ENCODE measurements around the gene CORO7.
"Not testable (repeated sequence)": the region's sequence is repeated elsewhere in the genome, so short reads cannot be mapped to it uniquely, and the experiment has no call there.

Gene CORO7

GRCh38 chr16:4399001-4399730, 17.2 kb downstream of the CORO7 start:
- DNase-seq, result no peak

- DNase-seq, result no peak
Observed at GRCh38 chr16:4395055-4395726, 21.2 kb downstream of the CORO7 start.

DNA sequence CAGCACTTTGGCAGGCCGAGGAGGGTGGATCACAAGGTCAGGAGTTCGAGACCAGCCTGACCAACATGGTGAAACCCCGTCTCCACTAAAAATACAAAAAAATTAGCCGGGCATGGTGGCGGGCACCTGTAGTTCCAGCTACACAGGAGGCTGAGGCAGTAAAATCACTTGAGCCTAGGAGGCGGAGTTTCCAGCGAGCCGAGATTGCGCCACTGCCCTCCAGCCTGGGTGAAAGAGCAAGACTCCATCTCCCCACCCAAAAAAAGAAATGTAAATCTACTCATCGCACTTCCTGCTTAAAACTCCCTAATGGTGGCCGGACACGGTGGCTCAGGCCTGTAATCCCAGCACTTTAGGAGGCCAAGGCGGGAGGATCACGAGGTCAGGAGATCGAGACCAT, 22.5 kb downstream of the CORO7 start:
- DNase-seq, result not testable (repeated sequence)

DNA sequence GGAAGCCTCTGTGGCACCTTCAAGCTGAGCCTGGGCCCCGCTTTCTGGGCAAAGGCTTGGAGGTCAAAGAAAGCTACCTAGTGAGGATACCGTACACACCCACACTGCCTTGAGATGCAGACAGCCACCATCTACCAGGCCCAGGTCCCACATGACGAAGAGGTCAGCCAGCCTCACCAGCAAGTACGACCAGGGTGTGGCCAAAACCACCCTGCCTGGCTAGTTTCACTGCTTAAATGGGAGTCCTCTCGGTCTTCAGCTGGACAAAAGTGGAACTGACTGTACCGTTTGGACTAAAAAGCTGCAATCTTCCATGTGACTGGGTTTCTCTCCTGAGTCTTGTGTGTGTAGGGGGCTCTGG, 23.2 kb downstream of the CORO7 start:
- DNase-seq, result no peak

GRCh38 chr16:4392382-4393239, 23.8 kb downstream of the CORO7 start:
- peak; percentile 28 for DNase-seq

DNA sequence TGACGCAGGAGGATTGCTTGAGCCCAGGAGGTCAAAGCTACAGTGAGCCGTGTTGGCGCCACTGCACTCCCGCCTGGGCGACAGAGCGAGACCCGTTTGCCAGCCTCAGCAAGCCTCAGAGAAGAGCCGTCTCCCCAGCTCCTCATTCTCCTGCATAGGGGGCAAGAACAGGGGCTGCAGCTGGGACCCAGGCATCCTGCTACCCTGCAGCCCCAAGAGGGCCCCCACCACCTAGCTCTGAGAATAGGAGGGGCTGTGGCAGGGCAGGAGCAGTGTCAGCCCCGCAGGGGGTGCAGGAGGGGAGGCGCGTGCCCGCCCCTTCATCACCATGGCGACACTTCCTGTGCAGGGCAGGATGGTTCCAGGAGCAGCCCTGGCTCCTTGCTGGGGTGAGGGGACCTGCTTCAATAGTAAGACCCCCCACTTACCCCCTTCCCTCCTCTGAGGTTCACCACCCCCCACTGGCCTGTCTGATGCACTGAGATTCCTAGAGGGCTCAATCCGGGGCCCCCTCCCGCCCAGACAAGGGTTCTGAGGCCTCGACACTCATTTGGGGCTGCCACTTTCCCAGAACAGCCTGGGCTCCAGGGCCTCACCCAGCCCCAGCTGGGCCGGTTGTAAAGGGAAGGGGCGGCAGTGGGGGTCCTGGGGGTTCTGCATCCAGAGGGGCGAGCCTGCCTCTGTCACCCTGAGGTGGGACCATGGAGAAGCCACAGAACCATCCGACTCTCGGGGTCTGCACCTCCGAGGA, 24.6 kb downstream of the CORO7 start:
- DNase-seq, result no peak

GRCh38 chr16:4390266-4391260, 25.8 kb downstream of the CORO7 start:
- DNase-seq, result no peak

DNA sequence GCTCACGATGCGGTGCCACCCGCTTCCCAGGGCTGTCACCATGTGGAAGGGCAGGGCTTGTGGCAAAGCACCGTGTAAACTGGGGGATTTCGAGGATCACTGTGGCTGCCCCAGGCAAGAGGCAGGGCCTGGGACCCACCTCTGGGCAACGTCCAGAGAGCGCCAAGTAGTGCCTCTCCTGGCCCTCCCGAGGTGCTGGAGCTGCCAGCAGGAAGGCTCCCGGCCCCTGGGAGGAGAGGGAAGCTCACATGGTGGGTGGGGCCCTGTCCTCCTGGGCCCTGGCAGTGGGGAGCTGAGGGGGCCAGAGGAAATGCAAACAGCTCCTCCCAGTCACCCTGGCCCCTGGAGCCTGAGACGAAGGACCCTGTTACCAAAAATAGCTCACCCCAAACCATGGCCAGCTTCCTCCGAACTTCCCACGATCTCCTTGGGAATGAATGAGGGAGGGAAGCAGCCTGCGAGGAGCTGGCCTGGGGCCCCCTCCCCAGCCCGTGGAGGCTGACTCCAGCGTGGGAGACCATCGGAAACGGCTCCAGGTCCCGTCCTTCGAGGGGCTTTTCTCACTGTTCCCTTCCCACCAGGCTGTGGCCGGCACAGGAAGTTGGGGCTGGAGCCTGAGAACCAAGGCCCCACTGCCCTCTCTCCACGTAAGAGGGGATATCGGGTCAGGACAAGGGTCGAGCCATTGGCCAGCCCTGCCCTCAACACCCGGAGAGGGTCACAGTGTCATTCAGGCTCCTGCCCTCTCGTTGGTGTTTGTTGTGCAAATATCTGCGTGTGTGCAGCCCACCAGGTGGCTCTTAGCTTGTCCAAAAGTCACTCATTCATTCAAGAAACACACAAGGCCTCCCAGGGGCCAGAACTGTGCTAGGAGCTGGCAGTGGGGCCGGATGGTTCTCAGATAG, 27.1 kb downstream of the CORO7 start:
- DNase-seq, result no peak

DNA sequence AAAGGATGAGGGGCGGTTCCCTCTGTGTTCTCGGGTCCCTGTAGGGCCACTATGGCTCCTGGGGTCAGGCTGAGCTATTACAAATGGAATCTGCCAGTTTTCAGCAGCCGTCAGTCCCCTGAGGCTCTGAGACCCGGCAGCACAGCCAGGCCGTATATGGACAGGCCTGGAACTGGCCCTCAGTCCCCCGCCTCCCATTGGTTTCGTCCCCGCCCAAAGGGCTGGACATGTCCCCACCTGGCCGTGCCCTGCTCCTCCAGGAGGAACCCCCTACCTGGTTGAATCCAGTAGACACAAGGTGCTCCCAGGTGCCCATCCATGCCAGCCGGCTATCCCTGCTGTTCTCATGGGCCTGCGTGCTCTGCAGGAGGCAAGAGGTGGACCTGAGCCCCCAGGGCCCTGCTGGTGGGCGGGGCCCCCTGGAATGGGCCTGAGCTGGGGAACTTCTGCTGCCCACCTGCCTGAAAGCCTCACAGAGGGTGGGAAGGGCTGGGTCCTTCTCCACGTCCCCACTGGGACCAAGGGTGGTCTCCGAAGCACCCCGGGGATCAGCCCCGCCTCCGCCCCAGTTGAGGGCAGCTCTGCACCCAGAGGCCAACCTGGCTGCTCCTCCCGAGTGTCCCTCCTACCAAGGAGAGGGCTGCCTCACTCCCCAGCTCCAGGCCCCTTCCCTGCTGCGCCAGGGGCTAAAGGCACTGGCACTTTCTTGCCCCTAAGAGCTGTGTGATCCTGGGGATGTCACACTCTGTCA, 27.9 kb downstream of the CORO7 start:
- no peak for DNase-seq

GRCh38 chr16:4387781-4388180, 28.6 kb downstream of the CORO7 start:
- no peak for DNase-seq

DNA sequence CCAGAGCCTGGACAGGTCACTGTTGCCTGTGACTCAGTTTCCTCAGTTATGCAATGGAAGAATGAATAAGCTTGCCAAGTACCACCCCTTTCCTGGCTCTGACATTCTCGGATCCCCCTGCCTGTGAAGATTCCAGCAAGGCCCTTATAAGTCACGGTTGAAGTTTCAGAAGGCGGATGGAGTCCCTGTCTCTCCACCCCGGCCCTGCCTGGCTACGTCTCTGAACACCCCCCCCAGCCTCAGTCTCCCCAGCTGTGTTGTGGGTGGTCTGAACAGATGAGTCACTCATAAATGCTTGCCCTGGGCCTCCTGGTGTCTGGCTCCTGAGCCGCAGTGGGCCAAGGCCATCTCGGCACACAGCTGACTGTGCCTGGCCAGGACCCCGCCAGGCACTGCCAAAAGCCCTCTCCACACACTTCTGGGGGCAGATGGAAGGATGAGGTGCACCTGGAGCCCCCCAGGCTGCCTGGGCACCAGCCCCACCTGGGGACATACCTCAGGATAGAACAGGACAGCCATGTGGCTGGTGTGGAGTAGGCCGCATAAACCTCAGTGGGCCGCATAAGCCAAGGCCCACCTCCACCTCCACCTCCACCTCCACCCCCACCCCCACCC, 29.3 kb downstream of the CORO7 start:
- no peak for DNase-seq

- no peak for DNase-seq
Observed at GRCh38 chr16:4386451-4386805, 30.0 kb downstream of the CORO7 start.

- DNase-seq, result no peak
Observed at GRCh38 chr16:4385789-4386450, 30.5 kb downstream of the CORO7 start.

GRCh38 chr16:4385066-4385788, 31.2 kb downstream of the CORO7 start:
- no peak for DNase-seq

GRCh38 chr16:4384509-4384942, 31.9 kb downstream of the CORO7 start:
- DNase-seq, result no peak

GRCh38 chr16:4383591-4384444, 32.6 kb downstream of the CORO7 start:
- DNase-seq, result no peak

DNA sequence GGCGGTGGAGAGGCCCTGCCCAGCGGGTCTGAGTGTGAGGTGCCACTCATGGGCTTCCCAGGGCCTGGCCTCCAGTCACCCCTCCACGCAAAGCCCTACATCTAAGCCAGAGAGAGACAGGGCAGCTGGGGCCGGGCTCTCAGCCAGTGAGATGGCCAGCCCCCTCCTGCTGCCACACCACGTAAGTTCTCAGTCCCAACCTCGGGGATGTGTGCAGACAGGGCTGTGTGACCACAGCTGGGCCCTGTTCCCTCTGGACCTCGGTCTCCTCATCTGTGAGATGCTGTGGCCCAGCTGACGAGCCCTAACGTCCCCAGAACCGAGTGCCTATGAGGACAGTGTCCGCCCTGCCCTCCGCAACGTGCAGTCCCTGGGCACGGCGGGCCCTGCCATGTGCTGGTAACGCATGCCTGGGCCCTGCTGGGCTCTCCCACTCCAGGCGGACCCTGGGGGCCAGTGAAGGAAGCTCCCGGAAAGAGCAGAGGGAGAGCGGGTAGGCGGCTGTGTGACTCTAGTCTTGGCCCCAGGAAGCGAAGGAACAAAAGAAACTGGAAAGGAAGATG, 33.5 kb downstream of the CORO7 start:
- no peak for DNase-seq

Measured in NCI-H2029 (cell line).